LNCaP clone FGC (cell line): ENCODE data around the gene SV2C.
A peak's percentile ranks its signal among the peaks of the same experiment; 100 is the strongest.
"Not testable (repeated sequence)": the region's sequence is repeated elsewhere in the genome, so short reads cannot be mapped to it uniquely, and the experiment has no call there.

Experiments used
- DNase-seq: peaks from one replicate; pipeline ENCODE4 v3.0.0-alpha.2; 2011; ENCODE audit warnings: low read depth
- H3K4me3 ChIP-seq: 2 replicates; pipeline ENCODE4 v1.5.1; 2011; ENCODE audit warnings: mild to moderate bottlenecking, low read depth, low read length, control low read depth
- TF ChIP-seq, protein P1 (sequence below): IDR thresholded peaks from 2 replicates; pipeline ENCODE4 v1.5.1; 2012; ENCODE audit warnings: mild to moderate bottlenecking; ENCODE audit not compliant: control insufficient read depth, insufficient read depth; ENCODE audit errors: extremely low read depth

The SV2C gene, protein sequence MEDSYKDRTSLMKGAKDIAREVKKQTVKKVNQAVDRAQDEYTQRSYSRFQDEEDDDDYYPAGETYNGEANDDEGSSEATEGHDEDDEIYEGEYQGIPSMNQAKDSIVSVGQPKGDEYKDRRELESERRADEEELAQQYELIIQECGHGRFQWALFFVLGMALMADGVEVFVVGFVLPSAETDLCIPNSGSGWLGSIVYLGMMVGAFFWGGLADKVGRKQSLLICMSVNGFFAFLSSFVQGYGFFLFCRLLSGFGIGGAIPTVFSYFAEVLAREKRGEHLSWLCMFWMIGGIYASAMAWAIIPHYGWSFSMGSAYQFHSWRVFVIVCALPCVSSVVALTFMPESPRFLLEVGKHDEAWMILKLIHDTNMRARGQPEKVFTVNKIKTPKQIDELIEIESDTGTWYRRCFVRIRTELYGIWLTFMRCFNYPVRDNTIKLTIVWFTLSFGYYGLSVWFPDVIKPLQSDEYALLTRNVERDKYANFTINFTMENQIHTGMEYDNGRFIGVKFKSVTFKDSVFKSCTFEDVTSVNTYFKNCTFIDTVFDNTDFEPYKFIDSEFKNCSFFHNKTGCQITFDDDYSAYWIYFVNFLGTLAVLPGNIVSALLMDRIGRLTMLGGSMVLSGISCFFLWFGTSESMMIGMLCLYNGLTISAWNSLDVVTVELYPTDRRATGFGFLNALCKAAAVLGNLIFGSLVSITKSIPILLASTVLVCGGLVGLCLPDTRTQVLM

DNA sequence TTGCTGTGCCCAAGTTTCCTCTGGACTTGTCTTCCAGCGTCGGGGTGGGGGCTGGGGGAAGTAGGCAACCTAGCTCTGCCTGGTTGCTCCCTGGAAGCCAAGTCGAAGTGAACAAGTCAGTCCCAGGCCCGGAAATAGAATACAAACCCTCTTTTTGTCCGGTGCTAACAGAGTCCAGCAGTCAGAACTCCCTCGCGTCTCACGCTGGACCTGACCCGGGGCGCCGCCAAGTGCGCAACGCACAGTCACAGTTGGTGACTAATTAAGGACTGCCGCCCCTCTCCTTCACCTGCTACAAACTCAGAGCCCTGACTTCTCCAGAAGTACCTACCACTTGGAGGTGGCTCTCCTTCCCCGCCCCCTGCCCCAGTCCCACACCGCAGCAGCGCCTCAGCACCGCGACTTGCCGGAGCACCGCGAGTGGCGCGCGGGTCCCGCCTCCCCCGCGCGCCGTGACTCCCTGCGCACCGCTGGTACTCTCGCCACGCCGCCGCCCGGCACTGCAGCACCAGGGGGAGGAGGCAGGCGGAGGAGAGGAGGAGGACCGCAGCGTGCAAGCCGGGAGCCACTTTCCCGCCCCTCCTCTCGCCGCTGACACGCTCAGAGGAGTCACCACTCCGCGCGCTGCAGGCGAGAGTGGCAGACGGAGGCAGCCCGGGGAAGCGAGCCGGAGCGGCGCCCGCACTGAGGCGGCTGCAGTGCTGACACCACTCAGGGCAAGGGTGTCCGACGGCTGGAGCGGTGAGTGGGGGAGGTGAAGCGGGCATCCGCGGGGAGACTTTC, at the start of gene SV2C:
Gene SV2C (plus strand): TSS at position 612 of the 783 bp plus-strand sequence. CDS start 48,368 bp downstream, outside the sequence.
- TF ChIP-seq, protein P1, sequence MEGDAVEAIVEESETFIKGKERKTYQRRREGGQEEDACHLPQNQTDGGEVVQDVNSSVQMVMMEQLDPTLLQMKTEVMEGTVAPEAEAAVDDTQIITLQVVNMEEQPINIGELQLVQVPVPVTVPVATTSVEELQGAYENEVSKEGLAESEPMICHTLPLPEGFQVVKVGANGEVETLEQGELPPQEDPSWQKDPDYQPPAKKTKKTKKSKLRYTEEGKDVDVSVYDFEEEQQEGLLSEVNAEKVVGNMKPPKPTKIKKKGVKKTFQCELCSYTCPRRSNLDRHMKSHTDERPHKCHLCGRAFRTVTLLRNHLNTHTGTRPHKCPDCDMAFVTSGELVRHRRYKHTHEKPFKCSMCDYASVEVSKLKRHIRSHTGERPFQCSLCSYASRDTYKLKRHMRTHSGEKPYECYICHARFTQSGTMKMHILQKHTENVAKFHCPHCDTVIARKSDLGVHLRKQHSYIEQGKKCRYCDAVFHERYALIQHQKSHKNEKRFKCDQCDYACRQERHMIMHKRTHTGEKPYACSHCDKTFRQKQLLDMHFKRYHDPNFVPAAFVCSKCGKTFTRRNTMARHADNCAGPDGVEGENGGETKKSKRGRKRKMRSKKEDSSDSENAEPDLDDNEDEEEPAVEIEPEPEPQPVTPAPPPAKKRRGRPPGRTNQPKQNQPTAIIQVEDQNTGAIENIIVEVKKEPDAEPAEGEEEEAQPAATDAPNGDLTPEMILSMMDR = 0 out of 2 replicates have a peak, but pooled peaks have one; percentile 15
- peak within 1 kb of the TSS; percentile 32 for H3K4me3 ChIP-seq
- no peak for DNase-seq

DNA sequence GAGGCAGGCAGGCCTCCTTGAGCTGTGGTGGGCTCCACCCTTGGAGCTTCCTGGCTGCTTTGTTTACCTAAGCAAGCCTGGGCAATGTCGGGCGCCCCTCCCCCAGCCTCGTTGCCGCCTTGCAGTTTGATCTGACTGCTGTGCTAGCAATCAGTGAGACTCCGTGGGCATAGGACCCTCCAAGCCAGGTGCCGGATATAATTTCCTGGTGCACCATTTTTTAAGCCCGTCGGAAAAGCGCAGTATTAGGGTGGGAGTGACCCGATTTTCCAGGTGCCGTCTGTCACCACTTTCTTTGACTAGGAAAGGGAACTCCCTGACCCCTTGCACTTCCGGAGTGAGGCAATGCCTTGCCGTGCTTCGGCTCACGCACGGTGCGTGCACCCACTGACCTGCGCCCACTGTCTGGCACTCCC, 45.4 kb upstream of the SV2C start:
- not testable (repeated sequence) for H3K4me3 ChIP-seq, DNase-seq

DNA sequence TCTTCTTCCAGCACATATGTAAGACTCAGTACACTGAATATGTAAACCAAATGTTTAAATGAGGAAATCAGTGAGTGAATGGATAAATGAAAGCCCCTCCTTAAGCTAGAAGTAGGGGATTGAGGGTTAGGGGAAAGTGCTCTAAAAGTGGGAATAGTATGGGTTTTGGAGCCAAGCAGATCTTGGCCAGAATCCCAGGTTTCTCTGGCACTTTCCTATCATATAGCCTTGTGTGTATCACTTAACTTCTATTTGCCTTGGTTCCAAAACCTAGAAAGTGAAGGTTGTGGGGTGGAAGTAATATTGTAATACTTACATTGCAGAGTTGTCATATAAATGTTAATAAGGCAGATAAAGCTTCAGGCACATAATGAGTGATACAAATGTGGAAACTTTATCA, 45.0 kb upstream of the SV2C start:
- DNase-seq = no peak
- no peak overlapping the region for H3K4me3 ChIP-seq
- TF ChIP-seq, protein P1 = no peak

DNA sequence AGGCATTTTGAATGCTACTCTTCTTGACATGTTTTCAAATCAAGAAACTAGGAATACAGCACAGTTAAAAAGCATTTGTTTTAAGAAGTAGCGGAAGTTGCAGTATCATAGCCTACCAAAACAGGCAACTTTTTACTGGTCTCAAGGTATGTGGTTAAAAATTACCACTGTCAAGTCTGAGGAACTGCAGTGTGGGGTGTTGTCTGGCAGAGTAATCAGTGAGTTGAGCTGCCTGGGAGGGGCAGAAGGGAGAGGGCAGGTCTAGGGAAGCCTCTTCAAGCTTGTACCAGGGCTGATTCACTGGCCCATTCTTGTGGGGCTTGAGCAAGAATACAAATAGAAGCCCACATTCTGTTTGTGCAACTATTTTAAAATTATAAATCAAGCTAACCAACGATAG, 42.4 kb upstream of the SV2C start:
- DNase-seq = no peak
- TF ChIP-seq, protein P1 = no peak
- H3K4me3 ChIP-seq = no peak overlapping the region

DNA sequence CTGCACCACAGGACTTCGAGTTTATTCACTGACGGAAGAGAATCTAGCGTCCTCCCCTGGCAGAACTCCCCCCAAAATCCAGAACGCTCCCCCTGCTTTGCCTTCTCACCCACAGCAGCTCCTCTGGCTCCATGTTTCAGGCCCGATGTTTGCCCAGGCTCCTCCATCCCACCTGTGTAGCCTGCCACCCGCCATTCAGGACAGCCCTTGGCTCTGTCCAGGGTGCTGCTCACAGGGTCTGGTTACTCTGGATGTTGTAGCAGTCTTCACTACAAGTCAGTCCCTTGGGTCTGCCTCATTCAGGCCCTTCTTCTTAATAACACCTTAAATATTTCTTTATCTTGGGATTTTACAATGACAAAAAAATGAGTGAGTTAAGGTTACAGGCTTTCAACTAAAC, 41.3 kb upstream of the SV2C start:
- H3K4me3 ChIP-seq = no peak overlapping the region
- TF ChIP-seq, protein P1 = no peak
- no peak for DNase-seq

DNA sequence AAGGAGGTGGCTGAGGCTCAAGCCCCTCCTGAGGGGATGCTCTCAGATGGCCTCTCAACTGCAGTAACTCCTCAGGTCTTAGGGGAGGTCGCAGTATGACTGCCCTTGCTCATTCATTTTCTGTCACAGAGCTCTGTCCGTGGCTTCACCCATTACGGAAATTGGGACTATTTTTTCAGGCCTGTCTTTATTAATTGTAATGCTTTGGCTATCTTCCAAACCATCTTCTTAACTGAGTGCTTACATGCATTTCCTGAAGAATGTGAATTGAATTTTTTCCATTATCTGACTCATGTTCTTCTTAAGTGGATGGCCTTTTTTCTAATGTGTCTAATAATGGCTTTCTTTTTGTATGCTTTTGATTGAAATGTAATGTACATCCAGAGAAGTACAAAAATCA, 36.4 kb upstream of the SV2C start:
- DNase-seq = no peak
- TF ChIP-seq, protein P1 = no peak
- H3K4me3 ChIP-seq = no peak overlapping the region

DNA sequence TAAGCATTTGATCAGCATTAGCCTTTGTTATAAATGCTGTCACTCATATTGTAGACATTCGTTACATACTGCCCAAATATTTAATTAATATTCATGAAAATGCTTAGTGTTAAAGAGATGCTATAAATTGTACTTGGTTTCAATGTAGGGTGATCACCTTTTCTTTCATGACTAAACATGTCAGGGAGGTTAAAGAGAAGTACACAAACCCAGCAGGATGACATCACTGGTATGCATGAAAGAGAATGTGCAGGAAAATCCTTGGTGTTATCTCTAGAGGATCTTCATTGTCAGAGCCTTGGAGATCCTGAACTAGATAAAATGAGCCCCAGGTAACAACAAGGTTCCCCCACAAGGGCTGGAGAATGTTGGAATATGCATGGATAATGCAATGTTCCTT, 33.0 kb upstream of the SV2C start:
- H3K4me3 ChIP-seq = no peak overlapping the region
- TF ChIP-seq, protein P1 = no peak
- DNase-seq = no peak
